OCI-LY3 (cell line): ENCODE measurements around the gene RNF152.

Experiments
- H2AFZ ChIP-seq: fragments of 200-600, 300-600 bp; shearing (Covaris generic); 2 replicates; pipeline ENCODE4 v1.6.0; 2014; ENCODE audit warnings: antibody characterized with exemption, low read depth, low read length
- H3K27ac ChIP-seq: fragments of 200-600, 300-600 bp; sonication (generic); 2 replicates; pipeline ENCODE4 v1.5.1; 2014; ENCODE audit warnings: mild to moderate bottlenecking, low read length, moderate library complexity, mixed read lengths
- H3K27me3 ChIP-seq: fragments of 200-600, 300-600 bp; sonication (generic); 2 replicates; pipeline ENCODE4 v1.6.1; 2014; ENCODE audit warnings: low read depth, low read length, mixed read lengths
- H3K36me3 ChIP-seq: fragments of 200-600, 300-600 bp; sonication (generic); replicated peaks from 2 replicates; pipeline ENCODE3; 2014; ENCODE audit warnings: low read depth, low read length, mixed read lengths
- H3K4me1 ChIP-seq: fragments of 300-600, 200-600 bp; sonication (generic); 2 replicates; pipeline ENCODE4 v1.6.1; 2014; ENCODE audit warnings: low read length, mixed read lengths
- H3K4me2 ChIP-seq: fragments of 200-600, 300-600 bp; sonication (generic); 2 replicates; pipeline ENCODE4 v1.6.1; 2014; ENCODE audit warnings: low read length, mixed read lengths
- H3K4me3 ChIP-seq: fragments of 300-600, 200-600 bp; sonication (generic); 2 replicates; pipeline ENCODE4 v1.5.1; 2014; ENCODE audit warnings: antibody characterized with exemption, mild to moderate bottlenecking, low read length, moderate library complexity
- H3K79me2 ChIP-seq: fragments of 300-600, 200-600 bp; shearing (Covaris generic); 2 replicates; pipeline ENCODE4 v1.6.1; 2014; ENCODE audit warnings: mild to moderate bottlenecking, low read length, mixed read lengths
- H3K9ac ChIP-seq: fragments of 300-600, 200-600 bp; shearing (Covaris generic); 2 replicates; pipeline ENCODE4 v1.6.0; 2014; ENCODE audit warnings: mild to moderate bottlenecking, low read length, moderate library complexity
- H3K9me3 ChIP-seq: fragments of 200-600, 300-600 bp; shearing (Covaris generic); 2 replicates; pipeline ENCODE4 v1.6.1; 2014; ENCODE audit warnings: low read length, mixed read lengths; ENCODE audit not compliant: insufficient read depth
- H4K20me1 ChIP-seq: fragments of 200-600, 300-600 bp; sonication (generic); 2 replicates; pipeline ENCODE4 v1.6.1; 2016; ENCODE audit warnings: low read length, mixed read lengths; ENCODE audit not compliant: insufficient read depth
- EZH2phosphoT487 ChIP-seq: fragments of 200-600 bp; shearing (Covaris generic); IDR thresholded peaks from 2 replicates; pipeline ENCODE4 v1.6.1; 2018; ENCODE audit warnings: antibody characterized with exemption, mixed run types, low read depth
- TF ChIP-seq, protein P1 (sequence below): fragments of 200-600, 300-600 bp; sonication (generic); IDR thresholded peaks from 2 replicates; pipeline ENCODE4 v1.5.1; 2014; ENCODE audit warnings: antibody characterized with exemption, low read length, low read depth

The RNF152 gene

DNA sequence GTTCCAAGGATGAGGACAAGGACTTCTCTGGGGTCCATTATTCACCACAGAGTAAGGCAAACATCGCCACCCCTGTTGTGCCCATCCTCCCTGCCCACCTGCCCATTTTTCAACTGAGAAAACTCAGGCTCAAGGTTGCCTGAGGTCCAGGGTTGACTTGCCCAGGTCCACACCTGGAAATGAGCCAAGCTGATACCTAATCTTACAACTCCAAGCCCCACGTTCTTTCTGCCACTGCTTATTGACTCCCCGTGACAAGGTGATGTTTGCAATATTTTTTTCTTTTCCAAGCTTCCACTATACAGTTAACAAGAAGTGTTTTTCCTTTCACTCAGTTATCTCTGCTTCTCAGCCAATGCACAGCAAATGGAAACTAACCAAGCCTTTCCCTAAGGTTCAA is 39.0 kb downstream of the RNF152 start:
- peaks cover 81% of the 10 kb centered on the region for H3K27me3 ChIP-seq
- H3K9ac ChIP-seq, result no peak overlapping the region
- no peak overlapping the region for H3K4me3 ChIP-seq
- no peaks in the 10 kb centered on the region for H4K20me1 ChIP-seq
- H3K4me2 ChIP-seq, result no peak overlapping the region
- no peak for TF ChIP-seq EZH2phosphoT487
- TF ChIP-seq, protein P1, sequence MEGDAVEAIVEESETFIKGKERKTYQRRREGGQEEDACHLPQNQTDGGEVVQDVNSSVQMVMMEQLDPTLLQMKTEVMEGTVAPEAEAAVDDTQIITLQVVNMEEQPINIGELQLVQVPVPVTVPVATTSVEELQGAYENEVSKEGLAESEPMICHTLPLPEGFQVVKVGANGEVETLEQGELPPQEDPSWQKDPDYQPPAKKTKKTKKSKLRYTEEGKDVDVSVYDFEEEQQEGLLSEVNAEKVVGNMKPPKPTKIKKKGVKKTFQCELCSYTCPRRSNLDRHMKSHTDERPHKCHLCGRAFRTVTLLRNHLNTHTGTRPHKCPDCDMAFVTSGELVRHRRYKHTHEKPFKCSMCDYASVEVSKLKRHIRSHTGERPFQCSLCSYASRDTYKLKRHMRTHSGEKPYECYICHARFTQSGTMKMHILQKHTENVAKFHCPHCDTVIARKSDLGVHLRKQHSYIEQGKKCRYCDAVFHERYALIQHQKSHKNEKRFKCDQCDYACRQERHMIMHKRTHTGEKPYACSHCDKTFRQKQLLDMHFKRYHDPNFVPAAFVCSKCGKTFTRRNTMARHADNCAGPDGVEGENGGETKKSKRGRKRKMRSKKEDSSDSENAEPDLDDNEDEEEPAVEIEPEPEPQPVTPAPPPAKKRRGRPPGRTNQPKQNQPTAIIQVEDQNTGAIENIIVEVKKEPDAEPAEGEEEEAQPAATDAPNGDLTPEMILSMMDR, result no peak
- H3K27ac ChIP-seq, result no peak overlapping the region
- H3K79me2 ChIP-seq, result no peaks in the 10 kb centered on the region
- no peak overlapping the region for H2AFZ ChIP-seq
- H3K4me1 ChIP-seq, result no peaks in the 10 kb centered on the region
- H3K36me3 ChIP-seq, result no peaks in the 10 kb centered on the region
- H3K9me3 ChIP-seq, result no peaks in the 10 kb centered on the region

GRCh38 chr18:61852496-61852895 is 40.3 kb downstream of the RNF152 start:
- Histone ChIP-seq H3K4me1 (no peaks in the 10 kb centered on the region), H4K20me1 (no peaks in the 10 kb centered on the region)

GRCh38 chr18:61851940-61852451 is 40.8 kb downstream of the RNF152 start:
- Histone ChIP-seq H3K9ac (no peak overlapping the region), H3K27ac (no peak overlapping the region), H4K20me1 (no peaks in the 10 kb centered on the region), H3K79me2 (no peaks in the 10 kb centered on the region), H2AFZ (no peak overlapping the region), H3K4me3 (no peak overlapping the region), H3K9me3 (no peaks in the 10 kb centered on the region), H3K4me2 (no peak overlapping the region), H3K27me3 (peaks cover 83% of the 10 kb centered on the region), H3K36me3 (no peaks in the 10 kb centered on the region), H3K4me1 (no peaks in the 10 kb centered on the region)
- TF ChIP-seq, protein P1, result no peak
- no peak for TF ChIP-seq EZH2phosphoT487

More at GRCh38 chr18:61852496-61852895, 40.3 kb downstream of the RNF152 start:
- H2AFZ ChIP-seq, result no peak overlapping the region
- H3K4me2 ChIP-seq, result no peak overlapping the region
- no peak overlapping the region for H3K27ac ChIP-seq
- no peaks in the 10 kb centered on the region for H3K36me3 ChIP-seq
- no peaks in the 10 kb centered on the region for H3K9me3 ChIP-seq
- H3K4me3 ChIP-seq, result no peak overlapping the region
- no peaks in the 10 kb centered on the region for H3K79me2 ChIP-seq
- TF ChIP-seq, protein P1, result no peak
- TF ChIP-seq EZH2phosphoT487, result no peak
- H3K27me3 ChIP-seq, result peaks cover 83% of the 10 kb centered on the region
- H3K9ac ChIP-seq, result no peak overlapping the region

DNA sequence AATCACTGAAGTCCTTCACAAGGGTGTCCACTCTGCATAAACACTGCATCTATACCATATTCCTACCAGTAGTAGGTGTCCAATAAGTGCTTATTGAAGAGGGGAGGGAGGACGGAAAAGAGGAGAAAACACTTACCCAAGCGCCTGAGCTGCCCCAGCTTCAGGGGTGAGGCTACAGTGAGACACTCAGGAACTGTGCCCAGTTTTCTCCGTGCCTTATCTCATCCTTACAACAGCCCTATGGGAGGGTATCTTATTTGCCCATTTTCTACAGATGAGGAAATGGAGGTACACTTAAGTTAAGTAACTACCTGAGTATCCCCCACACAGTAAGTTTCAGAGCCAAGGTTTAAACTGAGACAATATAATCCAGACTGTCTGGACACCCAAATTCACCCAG is 41.5 kb downstream of the RNF152 start:
- Histone ChIP-seq H3K4me3 (no peak overlapping the region), H3K36me3 (no peaks in the 10 kb centered on the region), H3K27ac (no peak overlapping the region), H3K9me3 (no peaks in the 10 kb centered on the region), H3K9ac (no peak overlapping the region), H3K4me2 (no peak overlapping the region), H3K27me3 (peaks cover 83% of the 10 kb centered on the region), H2AFZ (no peak overlapping the region), H3K79me2 (no peaks in the 10 kb centered on the region), H4K20me1 (no peaks in the 10 kb centered on the region), H3K4me1 (no peaks in the 10 kb centered on the region)
- TF ChIP-seq EZH2phosphoT487, result no peak
- TF ChIP-seq, protein P1, result no peak
